Sigmoid colon (tissue), 4 donors: ENCODE data around the gene NOL4L.

Source experiments
- EP300 ChIP-seq, 4 donors: sonication (generic); formaldehyde crosslinking; IDR thresholded peaks; one replicate each; pipeline ENCODE4 v1.6.1; 2017; ENCODE audit warnings: antibody characterized with exemption in 4 of 4
- POLR2A ChIP-seq, 2 donors: fragments of 450-650 bp; IDR thresholded peaks; one replicate each; pipeline ENCODE4 v1.6.1; 2016; ENCODE audit warnings: antibody characterized with exemption in 2 of 2, mild to moderate bottlenecking in 2 of 2, moderate library complexity in 2 of 2
- POLR2AphosphoS5 ChIP-seq, 4 donors: sonication (generic); formaldehyde crosslinking; IDR thresholded peaks; one replicate each; pipeline ENCODE4 v1.6.1; 2017; ENCODE audit warnings: antibody characterized with exemption in 4 of 4
- TF ChIP-seq, protein P1 (sequence below), 4 experiments: fragments of 450-650 bp in 3 of 4; fragments of 200-600 bp in 1 of 4; IDR thresholded peaks; one replicate each; pipeline ENCODE4 v1.5.1; 2016 to 2019; ENCODE audit warnings: antibody characterized with exemption in 4 of 4, mild to moderate bottlenecking in 3 of 4, moderate library complexity in 2 of 4

DNA sequence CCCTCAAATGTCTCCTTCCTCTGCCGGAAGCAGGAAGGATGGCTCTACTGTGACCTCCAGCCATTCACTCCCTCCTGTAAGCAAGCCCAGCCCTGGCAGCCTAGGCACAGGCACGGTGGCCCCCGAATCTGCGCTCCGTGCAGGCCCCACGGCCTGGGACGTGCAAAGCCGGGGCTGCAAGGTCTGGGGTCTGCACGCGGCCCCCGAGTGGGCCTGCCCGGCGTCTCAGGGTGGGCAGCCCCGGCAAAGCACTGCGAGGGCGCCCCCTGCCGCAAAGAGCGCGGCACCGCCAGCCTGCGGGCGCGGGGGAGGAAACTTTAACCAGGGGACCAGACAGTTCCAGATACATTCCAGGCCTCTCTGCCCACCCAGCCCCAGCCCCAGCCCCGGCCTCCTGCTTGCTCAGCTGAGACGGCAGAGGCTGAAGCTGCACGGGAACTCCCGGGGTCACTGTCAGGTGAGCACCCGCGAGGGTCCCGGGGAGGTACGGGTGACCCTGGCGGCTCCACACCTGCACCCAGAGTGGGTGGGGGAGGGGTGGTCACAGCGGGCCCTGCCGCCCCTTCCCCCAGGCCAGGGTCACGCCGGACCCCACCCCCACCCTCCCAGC is 128.2 kb downstream of the NOL4L start:
- TF ChIP-seq, protein P1, sequence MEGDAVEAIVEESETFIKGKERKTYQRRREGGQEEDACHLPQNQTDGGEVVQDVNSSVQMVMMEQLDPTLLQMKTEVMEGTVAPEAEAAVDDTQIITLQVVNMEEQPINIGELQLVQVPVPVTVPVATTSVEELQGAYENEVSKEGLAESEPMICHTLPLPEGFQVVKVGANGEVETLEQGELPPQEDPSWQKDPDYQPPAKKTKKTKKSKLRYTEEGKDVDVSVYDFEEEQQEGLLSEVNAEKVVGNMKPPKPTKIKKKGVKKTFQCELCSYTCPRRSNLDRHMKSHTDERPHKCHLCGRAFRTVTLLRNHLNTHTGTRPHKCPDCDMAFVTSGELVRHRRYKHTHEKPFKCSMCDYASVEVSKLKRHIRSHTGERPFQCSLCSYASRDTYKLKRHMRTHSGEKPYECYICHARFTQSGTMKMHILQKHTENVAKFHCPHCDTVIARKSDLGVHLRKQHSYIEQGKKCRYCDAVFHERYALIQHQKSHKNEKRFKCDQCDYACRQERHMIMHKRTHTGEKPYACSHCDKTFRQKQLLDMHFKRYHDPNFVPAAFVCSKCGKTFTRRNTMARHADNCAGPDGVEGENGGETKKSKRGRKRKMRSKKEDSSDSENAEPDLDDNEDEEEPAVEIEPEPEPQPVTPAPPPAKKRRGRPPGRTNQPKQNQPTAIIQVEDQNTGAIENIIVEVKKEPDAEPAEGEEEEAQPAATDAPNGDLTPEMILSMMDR (IDR thresholded peaks at IDR 0.05): peak; percentile 52 to 91 (median 72)
- TF ChIP-seq POLR2AphosphoS5 (IDR thresholded peaks at IDR 0.05) (no peak), POLR2A (IDR thresholded peaks at IDR 0.05) (no peak), EP300 (IDR thresholded peaks at IDR 0.05) (no peak)
